ENCODE results near the gene ACAT1.
A peak's percentile ranks its signal among the peaks of the same experiment; 100 is the strongest.

Gene ACAT1

DNA sequence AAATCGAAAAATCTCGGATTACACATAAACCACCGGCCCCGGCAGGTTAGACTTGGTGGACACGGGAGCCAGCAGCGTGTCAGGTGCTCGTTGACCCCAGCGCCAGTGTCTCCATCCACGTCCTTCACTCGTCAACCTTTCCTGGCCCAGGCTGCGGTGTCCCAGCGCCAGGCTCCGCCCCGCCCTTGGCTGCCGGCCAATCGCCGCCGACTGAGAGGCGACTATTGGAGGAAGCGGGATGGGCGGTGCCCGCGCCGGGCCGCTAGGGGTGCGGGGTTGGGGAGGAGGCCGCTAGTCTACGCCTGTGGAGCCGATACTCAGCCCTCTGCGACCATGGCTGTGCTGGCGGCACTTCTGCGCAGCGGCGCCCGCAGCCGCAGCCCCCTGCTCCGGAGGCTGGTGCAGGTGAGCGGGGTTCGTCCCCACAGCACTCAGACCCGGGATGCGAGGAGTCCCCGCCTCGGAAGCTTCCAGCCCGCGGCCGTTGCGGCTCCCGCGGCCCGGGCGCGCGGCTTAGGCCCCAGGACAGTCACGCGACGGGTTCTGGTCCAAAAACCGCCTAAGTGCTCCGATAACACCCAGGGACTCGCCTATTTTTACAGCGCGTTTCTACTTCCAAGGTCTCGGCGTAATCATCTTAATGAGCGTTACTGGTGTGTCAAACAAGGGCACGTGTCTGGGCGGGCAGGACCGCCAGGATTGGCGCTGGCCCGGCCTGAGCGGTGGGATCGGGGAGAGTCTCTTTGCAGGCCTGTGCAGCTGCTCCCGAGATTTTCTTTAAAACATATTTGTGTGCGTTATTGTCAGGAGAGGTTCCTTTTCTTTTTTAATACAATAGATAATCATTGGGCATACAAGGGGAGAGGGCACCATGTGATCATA is at the start of gene ACAT1:
Gene ACAT1 (plus strand): TSS at position 294 of the 882 bp plus-strand sequence. CDS start 40 bp downstream, at position 334.
- peak; percentile 40 for DNase-seq (ENCODE audit: low read depth)
- TF ChIP-seq CTCF (IDR thresholded peaks at IDR 0.05; ENCODE audit: control insufficient read depth, insufficient read depth, low read depth, low read length, missing control alignments): peak; percentile 15
- peak within 1 kb of the TSS; percentile 80 for H3K4me3 ChIP-seq (ENCODE audit: control insufficient read depth, low read depth, low read length)

- TF ChIP-seq CTCF (IDR thresholded peaks at IDR 0.05; ENCODE audit: control insufficient read depth, insufficient read depth, low read depth, low read length, missing control alignments): no peak
- no peak overlapping the region for H3K4me3 ChIP-seq (ENCODE audit: control insufficient read depth, low read depth, low read length)
- DNase-seq (ENCODE audit: low read depth): no peak
Measured at GRCh38 chr11:108084811-108085210, 36.6 kb upstream of the ACAT1 start.

DNA sequence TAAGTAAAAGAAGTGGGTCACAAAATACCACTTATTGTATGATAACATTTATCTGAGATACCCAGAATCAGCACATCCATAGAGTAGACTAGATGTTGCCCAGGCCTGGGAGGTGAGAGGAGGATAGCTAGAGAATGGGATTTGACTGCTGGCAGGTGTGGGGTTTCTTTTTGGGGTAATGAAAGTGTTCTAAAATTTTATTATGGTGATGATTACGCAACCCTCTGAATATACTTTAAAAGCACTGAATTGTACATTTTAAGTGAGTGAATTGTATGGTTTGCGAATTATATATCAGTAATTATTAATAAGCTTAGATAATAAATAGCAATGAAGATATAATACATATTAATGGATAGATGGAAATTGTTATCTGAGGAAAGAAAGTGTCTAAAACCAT is 35.7 kb upstream of the ACAT1 start:
- H3K4me3 ChIP-seq (ENCODE audit: control insufficient read depth, low read depth, low read length): no peak overlapping the region
- no peak for TF ChIP-seq CTCF (IDR thresholded peaks at IDR 0.05; ENCODE audit: control insufficient read depth, insufficient read depth, low read depth, low read length, missing control alignments)
- DNase-seq (ENCODE audit: low read depth): no peak

- no peak for TF ChIP-seq CTCF (IDR thresholded peaks at IDR 0.05; ENCODE audit: control insufficient read depth, insufficient read depth, low read depth, low read length, missing control alignments)
- no peak for DNase-seq (ENCODE audit: low read depth)
- no peak overlapping the region for H3K4me3 ChIP-seq (ENCODE audit: control insufficient read depth, low read depth, low read length)
Measured at GRCh38 chr11:108092134-108092533, 29.2 kb upstream of the ACAT1 start.

DNA sequence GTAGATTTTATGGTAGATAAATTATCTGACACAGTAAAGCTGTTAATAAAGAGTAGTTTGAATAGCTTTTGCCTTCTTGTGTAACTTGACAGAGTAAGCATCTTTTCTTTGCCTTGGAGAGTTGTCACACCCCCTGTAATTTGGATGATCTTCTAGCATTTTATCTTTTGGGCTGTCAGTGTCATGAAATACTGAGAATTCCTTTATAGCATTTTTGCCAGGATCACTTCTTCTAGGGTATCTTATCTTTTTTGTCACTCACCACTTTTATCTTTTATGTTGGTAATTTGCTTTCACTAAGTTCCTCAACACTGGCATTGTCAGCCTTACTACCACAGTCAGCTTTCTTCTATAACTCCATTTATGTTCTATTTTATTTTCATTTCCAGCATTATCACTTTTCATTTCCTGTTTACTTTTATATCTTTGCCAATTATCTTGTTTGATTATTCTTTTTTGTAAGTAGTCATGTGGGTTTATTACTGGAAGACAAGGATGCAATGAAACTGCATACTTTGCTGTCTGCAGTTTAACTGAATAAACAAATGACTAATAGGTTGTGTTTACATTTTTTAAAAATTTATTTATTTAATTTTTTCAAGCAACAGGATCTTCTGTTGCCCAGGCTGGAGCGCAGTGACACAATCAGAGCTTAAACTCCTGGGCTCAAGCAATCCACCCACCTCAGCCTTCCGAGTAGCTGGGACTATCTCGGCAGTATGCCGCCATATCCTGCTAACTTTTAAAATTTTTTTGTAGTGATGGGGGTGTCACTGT is 28.1 kb upstream of the ACAT1 start:
- TF ChIP-seq CTCF (IDR thresholded peaks at IDR 0.05; ENCODE audit: control insufficient read depth, insufficient read depth, low read depth, low read length, missing control alignments): no peak
- H3K4me3 ChIP-seq (ENCODE audit: control insufficient read depth, low read depth, low read length): no peak overlapping the region
- DNase-seq (ENCODE audit: low read depth): no peak

- no peak for DNase-seq (ENCODE audit: low read depth)
- no peak for TF ChIP-seq CTCF (IDR thresholded peaks at IDR 0.05; ENCODE audit: control insufficient read depth, insufficient read depth, low read depth, low read length, missing control alignments)
- H3K4me3 ChIP-seq (ENCODE audit: control insufficient read depth, low read depth, low read length): no peak overlapping the region
Measured at GRCh38 chr11:108097179-108097578, 24.2 kb upstream of the ACAT1 start.

Data from AG09309 (cell line).